ENCODE results near the gene TMEM221. TPM values are rescaled to one million over a fixed set of nuclear protein-coding genes. Genes with fewer than 3 reads are reported as not detected.

The TMEM221 gene
- total RNA-seq, 1 experiment from 2014 or later: 3.4 TPM

- 0 out of 2 replicates have a peak, but pooled peaks cover 4% of the 10 kb centered on the region for H3K79me2 ChIP-seq (ENCODE audit: insufficient read depth, low read length)
- H3K9ac ChIP-seq (ENCODE audit: low read length): no peak overlapping the region
- H3K9me2 ChIP-seq (ENCODE audit: insufficient read depth): no peaks in the 10 kb centered on the region
- H3K9me3 ChIP-seq (ENCODE audit: control insufficient read depth in 1 of 2, insufficient read depth in 1 of 2, low read depth in 1 of 2, low read length in 2 of 2): no peaks in the 10 kb centered on the region
- TF ChIP-seq EGR1 (IDR thresholded peaks at IDR 0.05; ENCODE audit: low read depth) (no peak), YY1 (IDR thresholded peaks at IDR 0.05; ENCODE audit: extremely low read depth, insufficient replicate concordance, low read depth, low read length) (no peak), ZFX (IDR thresholded peaks at IDR 0.05) (no peak), POLR2A (IDR thresholded peaks at IDR 0.05; ENCODE audit: borderline replicate concordance, extremely low read depth, insufficient read depth, insufficient read length) (no peak), CBX3 (IDR thresholded peaks at IDR 0.05; ENCODE audit: low read depth) (no peak), ELF1 (IDR thresholded peaks at IDR 0.05; ENCODE audit: borderline replicate concordance, low read depth) (no peak), JUND (IDR thresholded peaks at IDR 0.05) (no peak)
- H3K36me3 ChIP-seq (ENCODE audit: control insufficient read depth in 1 of 2, insufficient read depth in 2 of 2, low read length in 2 of 2): no peaks in the 10 kb centered on the region
- CTCF ChIA-PET: interaction anchor here (0.9 to 1.7 kb wide), 2 partner anchors 9 to 280 kb away, joined by 3 to 6 read pairs; no protein-coding TSS in a partner anchor
- peaks cover 18 to 32% of the 10 kb centered on the region in 2 experiments for H3K4me1 ChIP-seq (ENCODE audit: control insufficient read depth in 1 of 2, insufficient read depth in 2 of 2, low read length in 2 of 2)
- H3K4me2 ChIP-seq (ENCODE audit: low read length): no peak overlapping the region
- POLR2A ChIA-PET: no interaction called here
- RAD21 ChIA-PET (ENCODE audit: low non-redundant PET in 1 of 2, low total read pairs in 2 of 2, uncharacterized antibody in 2 of 2, unreplicated experiment in 2 of 2): no interaction called here
- H4K20me1 ChIP-seq (ENCODE audit: insufficient read depth): no peaks in the 10 kb centered on the region
- DNase-seq (ENCODE audit: low read depth, low spot score) (no peak), ATAC-seq (no peak)
- no peak overlapping the region; the same call in 1 of the 2 replicates for H3K27ac ChIP-seq (ENCODE audit: low read depth, low read length)
- H3K27me3 ChIP-seq (ENCODE audit: insufficient read depth, low read length): no peaks in the 10 kb centered on the region
- H3K4me3 ChIP-seq (replicated peaks in 1 of 2; ENCODE audit: low read depth in 1 of 2, low read length in 2 of 2): no peak overlapping the region
- H2AFZ ChIP-seq (ENCODE audit: low read depth, low read length, poor library complexity, severe bottlenecking): no peak overlapping the region
- intact Hi-C loops (cut with micrococcal nuclease): no loop called here
- no TSS peak for BruUV-seq (replicated peaks)
Observed at GRCh38 chr19:17486545-17487240, 38.2 kb upstream of the TMEM221 start.

GRCh38 chr19:17484520-17485185 is 36.2 kb upstream of the TMEM221 start:
- Histone ChIP-seq H3K4me1 (ENCODE audit: control insufficient read depth in 1 of 2, insufficient read depth in 2 of 2, low read length in 2 of 2) (peaks cover 18 to 30% of the 10 kb centered on the region in 2 experiments), H3K27me3 (ENCODE audit: insufficient read depth, low read length) (no peaks in the 10 kb centered on the region), H3K4me3 (replicated peaks in 1 of 2; ENCODE audit: low read depth in 1 of 2, low read length in 2 of 2) (no peak overlapping the region), H2AFZ (ENCODE audit: low read depth, low read length, poor library complexity, severe bottlenecking) (no peak overlapping the region), H4K20me1 (ENCODE audit: insufficient read depth) (no peaks in the 10 kb centered on the region), H3K4me2 (ENCODE audit: low read length) (no peak overlapping the region), H3K9me2 (ENCODE audit: insufficient read depth) (no peaks in the 10 kb centered on the region), H3K9ac (ENCODE audit: low read length) (no peak overlapping the region), H3K27ac (ENCODE audit: low read depth, low read length) (no peak overlapping the region), H3K79me2 (ENCODE audit: insufficient read depth, low read length) (0 out of 2 replicates have a peak, but pooled peaks cover 4% of the 10 kb centered on the region), H3K9me3 (ENCODE audit: control insufficient read depth in 1 of 2, insufficient read depth in 1 of 2, low read depth in 1 of 2, low read length in 2 of 2) (no peaks in the 10 kb centered on the region), H3K36me3 (ENCODE audit: control insufficient read depth in 1 of 2, insufficient read depth in 2 of 2, low read length in 2 of 2) (no peaks in the 10 kb centered on the region)
- BruUV-seq (replicated peaks): no TSS peak
- intact Hi-C loops (cut with micrococcal nuclease): no loop called here
- RAD21 ChIA-PET (ENCODE audit: low non-redundant PET in 1 of 2, low total read pairs in 2 of 2, uncharacterized antibody in 2 of 2, unreplicated experiment in 2 of 2): interaction anchor here in 1 of 2 experiments (0.7 kb wide), 1 partner anchor 95 kb away, joined by 3 read pairs; no protein-coding TSS in a partner anchor
- POLR2A ChIA-PET: no interaction called here
- DNase-seq (ENCODE audit: low read depth, low spot score): no peak
- CTCF ChIA-PET: no interaction called here
- ATAC-seq: no peak
- no peak for TF ChIP-seq POLR2A (IDR thresholded peaks at IDR 0.05; ENCODE audit: borderline replicate concordance, extremely low read depth, insufficient read depth, insufficient read length)
- TF ChIP-seq EZH2phosphoT487 (IDR thresholded peaks at IDR 0.05; ENCODE audit: borderline replicate concordance): no peak
- no peak for TF ChIP-seq ZNF274 (IDR thresholded peaks at IDR 0.05; ENCODE audit: low read depth, low read length)
- TF ChIP-seq RAD21 (IDR thresholded peaks at IDR 0.05; ENCODE audit: low read depth): no peak
- no peak for TF ChIP-seq FOSL1 (IDR thresholded peaks at IDR 0.05; ENCODE audit: low read depth)
- TF ChIP-seq ELF1 (IDR thresholded peaks at IDR 0.05; ENCODE audit: borderline replicate concordance, low read depth): no peak
- TF ChIP-seq ZBTB33 (IDR thresholded peaks at IDR 0.05; ENCODE audit: extremely low read depth, insufficient replicate concordance, low read length): no peak
- no peak for TF ChIP-seq JUND (IDR thresholded peaks at IDR 0.05)
- TF ChIP-seq ATF3 (IDR thresholded peaks at IDR 0.05): no peak
- TF ChIP-seq EZH2 (IDR thresholded peaks at IDR 0.05): no peak
- no peak for TF ChIP-seq ZFX (IDR thresholded peaks at IDR 0.05)
- TF ChIP-seq CBX3 (IDR thresholded peaks at IDR 0.05; ENCODE audit: low read depth): no peak
- no peak for TF ChIP-seq CEBPB (IDR thresholded peaks at IDR 0.05; ENCODE audit: low read depth)
- no peak for TF ChIP-seq EGR1 (IDR thresholded peaks at IDR 0.05; ENCODE audit: low read depth)
- no peak for TF ChIP-seq SIN3A (IDR thresholded peaks at IDR 0.05; ENCODE audit: low read depth)
